Measurements from ENCODE around the gene NMB. TPM values are rescaled to one million over a fixed set of nuclear protein-coding genes. Genes with fewer than 3 reads are reported as not detected.

The NMB gene
- total RNA-seq, 1 experiment from 2014 or later, result 25.9 TPM

GRCh38 chr15:84631706-84632272 is 26.2 kb downstream of the NMB start:
- TF ChIP-seq EZH2phosphoT487 (IDR thresholded peaks at IDR 0.05; ENCODE audit: borderline replicate concordance, low read length) (no peak), EZH2 (IDR thresholded peaks at IDR 0.05; ENCODE audit: low read length, unreplicated experiment) (no peak), CTCF (conservative IDR thresholded peaks at IDR 0.05; ENCODE audit: low read depth, low read length) (no peak)
- no peaks in the 10 kb centered on the region for H3K9me3 ChIP-seq (ENCODE audit: low read length)
- peak overlapping the region; percentile 97 for H2AFZ ChIP-seq (ENCODE audit: low read length)
- H3K4me3 ChIP-seq (ENCODE audit: low read length), result peak overlapping the region; percentile 93
- H3K27me3 ChIP-seq (ENCODE audit: low read length), result no peaks in the 10 kb centered on the region
- peaks cover 44% of the 10 kb centered on the region for H3K79me2 ChIP-seq (ENCODE audit: low read length)
- peak overlapping the region; percentile 17; the same call in 1 of the 2 replicates for H3K27ac ChIP-seq (ENCODE audit: low read length)
- peak overlapping the region; percentile 73 for H3K9ac ChIP-seq (ENCODE audit: low read length)
- no peaks in the 10 kb centered on the region for H4K20me1 ChIP-seq (ENCODE audit: low read length)
- BruUV-seq (replicated peaks), result TSS peak; percentile 74
- H3K9me2 ChIP-seq (replicated peaks; ENCODE audit: low read length), result no peaks in the 10 kb centered on the region
- DNase-seq, result peak; percentile 11
- no peak for ATAC-seq
- peak overlapping the region; percentile 99 for H3K4me2 ChIP-seq (ENCODE audit: low read length)
- intact Hi-C loops (cut with micrococcal nuclease), result loop anchor here (1.0 kb wide), 1 partner anchor 31 kb away; no protein-coding TSS in a partner anchor
- H3F3A ChIP-seq (ENCODE audit: low read length, unreplicated experiment), result no peaks in the 10 kb centered on the region
- H3K4me1 ChIP-seq (ENCODE audit: insufficient read depth, low read length), result peaks cover 27% of the 10 kb centered on the region
- CTCF ChIA-PET, result no interaction called here
- POLR2A ChIA-PET (ENCODE audit: unreplicated experiment), result no interaction called here
- H3K36me3 ChIP-seq (ENCODE audit: low read depth, low read length), result 0 out of 2 replicates have a peak, but pooled peaks cover 3% of the 10 kb centered on the region

- Histone ChIP-seq H3K4me2 (ENCODE audit: low read length) (no peak overlapping the region), H3K27ac (ENCODE audit: low read length) (no peak overlapping the region), H3K9ac (ENCODE audit: low read length) (no peak overlapping the region), H3K79me2 (ENCODE audit: low read length) (peaks cover 22% of the 10 kb centered on the region), H2AFZ (ENCODE audit: low read length) (no peak overlapping the region), H4K20me1 (ENCODE audit: low read length) (no peaks in the 10 kb centered on the region), H3K9me3 (ENCODE audit: low read length) (no peaks in the 10 kb centered on the region), H3F3A (ENCODE audit: low read length, unreplicated experiment) (no peaks in the 10 kb centered on the region), H3K4me3 (ENCODE audit: low read length) (no peak overlapping the region), H3K4me1 (ENCODE audit: insufficient read depth, low read length) (peaks cover 18% of the 10 kb centered on the region), H3K9me2 (replicated peaks; ENCODE audit: low read length) (no peaks in the 10 kb centered on the region), H3K36me3 (ENCODE audit: low read depth, low read length) (no peaks in the 10 kb centered on the region), H3K27me3 (ENCODE audit: low read length) (no peaks in the 10 kb centered on the region)
- intact Hi-C loops (cut with micrococcal nuclease), result no loop called here
- ChIA-PET CTCF (interaction anchor here (0.7 kb wide), 1 partner anchor 30 kb away, joined by 4 read pairs; no protein-coding TSS in a partner anchor), POLR2A (ENCODE audit: unreplicated experiment) (no interaction called here)
- DNase-seq (no peak), ATAC-seq (no peak)
- TF ChIP-seq EZH2phosphoT487 (IDR thresholded peaks at IDR 0.05; ENCODE audit: borderline replicate concordance, low read length) (no peak), CTCF (conservative IDR thresholded peaks at IDR 0.05; ENCODE audit: low read depth, low read length) (no peak), EZH2 (IDR thresholded peaks at IDR 0.05; ENCODE audit: low read length, unreplicated experiment) (no peak)
- BruUV-seq (replicated peaks), result no TSS peak
Observed at GRCh38 chr15:84629033-84629432, 29.0 kb downstream of the NMB start.

GRCh38 chr15:84625123-84625522 is 32.9 kb downstream of the NMB start:
- Histone ChIP-seq H3F3A (ENCODE audit: low read length, unreplicated experiment) (no peaks in the 10 kb centered on the region), H3K27me3 (ENCODE audit: low read length) (no peaks in the 10 kb centered on the region), H3K9me3 (ENCODE audit: low read length) (peaks cover 17% of the 10 kb centered on the region), H3K9me2 (replicated peaks; ENCODE audit: low read length) (no peaks in the 10 kb centered on the region), H4K20me1 (ENCODE audit: low read length) (no peaks in the 10 kb centered on the region), H3K79me2 (ENCODE audit: low read length) (no peaks in the 10 kb centered on the region), H3K4me1 (ENCODE audit: insufficient read depth, low read length) (no peaks in the 10 kb centered on the region), H3K9ac (ENCODE audit: low read length) (no peak overlapping the region), H3K27ac (ENCODE audit: low read length) (no peak overlapping the region), H3K4me3 (ENCODE audit: low read length) (no peak overlapping the region), H2AFZ (ENCODE audit: low read length) (no peak overlapping the region), H3K4me2 (ENCODE audit: low read length) (no peak overlapping the region), H3K36me3 (ENCODE audit: low read depth, low read length) (peaks cover 21% of the 10 kb centered on the region)
- ATAC-seq (no peak), DNase-seq (no peak)
- ChIA-PET POLR2A (ENCODE audit: unreplicated experiment) (no interaction called here), CTCF (no interaction called here)
- no TSS peak for BruUV-seq (replicated peaks)
- intact Hi-C loops (cut with micrococcal nuclease), result no loop called here
- no peak for TF ChIP-seq EZH2phosphoT487 (IDR thresholded peaks at IDR 0.05; ENCODE audit: borderline replicate concordance, low read length)
- TF ChIP-seq CTCF (conservative IDR thresholded peaks at IDR 0.05; ENCODE audit: low read depth, low read length), result no peak
- no peak for TF ChIP-seq EZH2 (IDR thresholded peaks at IDR 0.05; ENCODE audit: low read length, unreplicated experiment)
